Activated naive CD8-positive, alpha-beta T cell treated with anti-CD3 and anti-CD28 coated beads, Interleukin-2, amount 10 ng/mL, durations not matched to agents 7 days and 5 days (primary cell): ENCODE measurements around the gene RNF225. TPM values are rescaled to one million over a fixed set of nuclear protein-coding genes. Genes with fewer than 3 reads are reported as not detected.
A peak's percentile ranks its signal among the peaks of the same experiment; 100 is the strongest.

Source experiments
- ATAC-seq: fragments of 150-1000 bp; cut with Tn5 transposase; one replicate; pipeline ENCODE4 v1.10.0; 2021; ENCODE audit warnings: low read depth, moderate library complexity
- POLR2A ChIA-PET: fragments of 350-600 bp; sonication (Branson Sonifier 250); formaldehyde crosslinking; loops from one replicate; lab custom pipeline; 2021; ENCODE audit warnings: antibody characterized with exemption; lab: Charles Lee
- DNase-seq: peaks from one replicate; pipeline ENCODE4 v3.0.0; 2021
- H3K27ac Mint-ChIP-seq: one replicate; pipeline ENCODE4 v1.8.0; 2022; ENCODE audit warnings: mild to moderate bottlenecking, mixed read lengths
- H3K27me3 Mint-ChIP-seq: one replicate; pipeline ENCODE4 v1.8.0; 2022; ENCODE audit warnings: mild to moderate bottlenecking, moderate library complexity, mixed read lengths
- H3K36me3 Mint-ChIP-seq: one replicate; pipeline ENCODE4 v1.8.0; 2021; ENCODE audit warnings: mild to moderate bottlenecking, mixed read lengths
- H3K4me1 Mint-ChIP-seq: one replicate; pipeline ENCODE4 v1.8.0; 2021; ENCODE audit warnings: mixed read lengths
- H3K4me3 Mint-ChIP-seq: one replicate; pipeline ENCODE4 v1.8.0; 2022; ENCODE audit warnings: mild to moderate bottlenecking, moderate library complexity, mixed read lengths
- H3K9me3 Mint-ChIP-seq: one replicate; pipeline ENCODE4 v1.8.0; 2021; ENCODE audit warnings: mixed read lengths
- total RNA-seq, 2 experiments: library from RNA; stranded (reverse); gene quantifications; one replicate each; pipeline ENCODE4 v1.2.3, GENCODE V29; 2021

Gene RNF225
- total RNA-seq, 2 experiments from 2014 or later: 0.83 to 0.94 TPM

- no peak overlapping the region for H3K27ac Mint-ChIP-seq
- peaks cover 13% of the 10 kb centered on the region for H3K36me3 Mint-ChIP-seq
- DNase-seq: no peak
- peaks cover 14% of the 10 kb centered on the region for H3K4me1 Mint-ChIP-seq
- H3K27me3 Mint-ChIP-seq: no peaks in the 10 kb centered on the region
- no peaks in the 10 kb centered on the region for H3K9me3 Mint-ChIP-seq
- no peak for ATAC-seq
- H3K4me3 Mint-ChIP-seq: no peak overlapping the region
- POLR2A ChIA-PET: interaction anchor here (2.4 kb wide), 1 partner anchor 10 kb away, joined by 12 read pairs; no protein-coding TSS in a partner anchor
Observed at GRCh38 chr19:58354478-58355030, 40.9 kb upstream of the RNF225 start.

- Mint-ChIP-seq H3K4me1 (peaks cover 12% of the 10 kb centered on the region), H3K27ac (peak overlapping the region; percentile 65), H3K9me3 (no peaks in the 10 kb centered on the region), H3K4me3 (peak overlapping the region; percentile 22), H3K27me3 (no peaks in the 10 kb centered on the region), H3K36me3 (peaks cover 11% of the 10 kb centered on the region)
- DNase-seq (no peak), ATAC-seq (no peak)
- POLR2A ChIA-PET: interaction anchor here (0.5 to 2.4 kb wide), 5 partner anchors 8 to 50 kb away, joined by 3 to 29 read pairs (median 10); partner anchors contain the start of gene ZNF837
Observed at GRCh38 chr19:58355215-58355796, 40.1 kb upstream of the RNF225 start.

GRCh38 chr19:58355908-58356765, 39.3 kb upstream of the RNF225 start:
- POLR2A ChIA-PET: interaction anchor here (0.6 to 2.4 kb wide), 9 partner anchors 9 to 158 kb away, joined by 3 to 29 read pairs (median 4); partner anchors contain the start of genes ZNF446, ZNF837 and ZSCAN22
- H3K27ac Mint-ChIP-seq: peak overlapping the region; percentile 65
- H3K4me1 Mint-ChIP-seq: peaks cover 14% of the 10 kb centered on the region
- DNase-seq (peak; percentile 76), ATAC-seq (peak; percentile 72)
- H3K36me3 Mint-ChIP-seq: peaks cover 7% of the 10 kb centered on the region
- H3K27me3 Mint-ChIP-seq: no peaks in the 10 kb centered on the region
- peak overlapping the region; percentile 37 for H3K4me3 Mint-ChIP-seq
- H3K9me3 Mint-ChIP-seq: no peaks in the 10 kb centered on the region

DNA sequence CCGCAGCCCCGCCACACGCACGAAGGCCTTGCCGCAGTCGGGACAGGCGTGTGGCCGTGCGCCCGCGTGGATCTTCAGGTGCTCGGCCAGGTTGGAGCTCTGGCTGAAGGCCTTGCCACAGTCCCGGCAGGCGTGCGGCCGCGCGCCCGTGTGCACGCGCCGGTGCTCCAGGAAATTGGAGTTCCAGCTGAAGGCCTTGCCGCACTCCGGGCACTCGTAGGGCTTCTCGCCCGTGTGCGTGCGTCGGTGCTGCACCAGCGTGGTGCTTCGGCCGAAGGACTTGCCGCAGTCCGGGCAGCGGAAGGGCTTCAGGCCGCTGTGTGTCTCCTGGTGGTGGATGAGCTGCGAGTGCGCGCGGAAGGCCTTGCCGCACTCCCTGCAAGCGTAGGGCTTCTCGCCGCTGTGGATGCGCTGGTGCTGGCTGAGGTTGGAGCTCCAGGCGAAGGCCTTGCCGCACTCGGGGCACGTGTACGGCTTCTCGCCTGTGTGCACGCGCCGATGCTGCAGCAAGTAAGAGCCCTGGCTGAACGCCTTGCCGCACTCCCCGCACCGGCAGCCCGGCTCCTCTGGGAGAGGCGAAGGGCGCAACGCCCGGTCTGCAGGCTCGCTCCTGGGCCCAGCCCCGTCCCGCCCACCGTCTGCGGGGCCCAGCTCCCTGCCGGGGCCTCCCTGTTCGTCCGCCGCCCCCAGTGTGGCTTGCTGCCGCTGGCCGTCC, 38.5 kb upstream of the RNF225 start:
- POLR2A ChIA-PET: interaction anchor here (0.5 to 2.4 kb wide), 12 partner anchors 8 to 514 kb away, joined by 3 to 29 read pairs (median 4); partner anchors contain the start of genes ZBTB45, ZNF446, ZNF837 and ZSCAN22
- peaks cover 4% of the 10 kb centered on the region for H3K36me3 Mint-ChIP-seq
- no peaks in the 10 kb centered on the region for H3K27me3 Mint-ChIP-seq
- H3K9me3 Mint-ChIP-seq: no peaks in the 10 kb centered on the region
- ATAC-seq (no peak), DNase-seq (no peak)
- H3K4me3 Mint-ChIP-seq: peak overlapping the region; percentile 37
- H3K4me1 Mint-ChIP-seq: peaks cover 17% of the 10 kb centered on the region
- peak overlapping the region; percentile 65 for H3K27ac Mint-ChIP-seq

DNA sequence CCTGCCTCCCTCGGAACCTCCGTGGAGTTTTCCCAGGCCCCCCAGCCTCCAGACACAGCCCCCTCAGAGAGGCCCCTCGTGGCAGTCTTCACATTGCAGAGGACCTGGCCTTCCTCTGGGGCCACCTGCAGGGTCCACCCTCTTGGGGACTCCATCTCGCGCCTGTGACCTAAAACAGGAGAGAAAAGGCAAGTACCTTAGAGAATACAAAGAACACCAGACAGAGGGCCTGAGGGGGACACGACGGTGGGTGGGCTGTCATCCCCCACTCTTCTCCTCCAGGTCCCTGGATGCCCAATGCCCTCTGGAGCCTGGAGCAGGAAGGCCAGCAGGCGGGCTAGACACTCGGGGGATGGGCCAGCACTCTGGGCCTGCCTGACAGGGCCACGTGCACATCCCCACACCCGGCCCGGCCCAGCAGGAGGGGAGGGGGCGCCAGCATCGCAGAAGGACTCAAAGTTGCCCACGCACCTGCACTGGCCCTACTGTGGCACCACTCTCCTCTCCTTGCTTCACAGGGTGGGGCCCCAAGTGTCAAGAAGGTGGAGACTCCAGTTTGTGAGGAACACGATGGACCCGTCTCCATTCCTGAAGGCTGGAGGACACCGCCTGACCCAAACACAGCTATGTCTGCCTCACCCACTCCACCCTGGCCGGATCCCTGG, 37.8 kb upstream of the RNF225 start:
- H3K36me3 Mint-ChIP-seq: peaks cover 4% of the 10 kb centered on the region
- no peaks in the 10 kb centered on the region for H3K27me3 Mint-ChIP-seq
- H3K9me3 Mint-ChIP-seq: no peaks in the 10 kb centered on the region
- H3K27ac Mint-ChIP-seq: peak overlapping the region; percentile 16
- H3K4me1 Mint-ChIP-seq: peaks cover 20% of the 10 kb centered on the region
- ATAC-seq (no peak), DNase-seq (no peak)
- POLR2A ChIA-PET: interaction anchor here (0.5 to 1.9 kb wide), 7 partner anchors 10 to 514 kb away, joined by 3 to 29 read pairs (median 4); partner anchors contain the start of genes ZBTB45, ZNF446 and ZSCAN22
- H3K4me3 Mint-ChIP-seq: peak overlapping the region; percentile 35

DNA sequence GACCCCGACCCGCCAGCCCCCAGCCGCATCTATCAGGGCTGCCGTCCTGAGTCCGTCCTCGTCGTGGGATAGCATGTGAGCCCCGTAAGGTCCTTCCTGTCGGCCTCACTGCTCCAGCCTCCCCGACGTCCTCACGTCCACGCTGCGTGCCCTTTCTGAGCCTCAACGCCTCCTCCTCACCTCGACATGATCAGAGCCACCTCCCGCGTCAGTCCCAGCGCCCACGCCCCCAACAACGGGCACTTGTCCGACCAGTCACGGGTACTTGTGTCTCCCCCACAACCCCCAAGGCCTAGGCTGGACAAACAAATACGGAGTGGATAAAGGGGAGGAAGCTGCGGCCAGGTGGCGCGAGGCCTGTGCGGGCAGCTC, 33.6 kb upstream of the RNF225 start:
- Mint-ChIP-seq H3K27me3 (no peaks in the 10 kb centered on the region), H3K4me3 (peak overlapping the region; percentile 94), H3K36me3 (no peaks in the 10 kb centered on the region), H3K9me3 (no peaks in the 10 kb centered on the region), H3K4me1 (peaks cover 13% of the 10 kb centered on the region), H3K27ac (peak overlapping the region; percentile 94)
- DNase-seq (peak; percentile 69), ATAC-seq (peak; percentile 11)
- POLR2A ChIA-PET: interaction anchor here (0.8 to 5.0 kb wide), 16 partner anchors 10 to 200 kb away, joined by 3 to 50 read pairs (median 6); partner anchors contain the start of genes RPS5, ZBTB45, ZNF274 and ZNF324B

- H3K4me3 Mint-ChIP-seq: peak within 1 kb of the TSS; percentile 94
- H3K27me3 Mint-ChIP-seq: no peaks in the 10 kb centered on the region
- H3K27ac Mint-ChIP-seq: peak within 1 kb of the TSS; percentile 94
- H3K9me3 Mint-ChIP-seq: no peaks in the 10 kb centered on the region
- POLR2A ChIA-PET: interaction anchor here (0.6 to 5.0 kb wide), 23 partner anchors 10 to 200 kb away, joined by 3 to 50 read pairs (median 4); partner anchors contain the start of genes RPS5, ZBTB45, ZNF274 and ZNF324B
- no peaks in the 10 kb centered on the region for H3K36me3 Mint-ChIP-seq
- H3K4me1 Mint-ChIP-seq: peaks cover 13% of the 10 kb centered on the region
- peak; percentile 98 for DNase-seq
- peak; percentile 87 for ATAC-seq
Observed at GRCh38 chr19:58362272-58362994, 33.0 kb upstream of the RNF225 start, which contains the start of gene ZNF497. TSS of gene ZNF497 (minus strand) at chr19:58362751. CDS start at chr19:58357635, 5,116 bp downstream.

GRCh38 chr19:58364146-58364545, 31.3 kb upstream of the RNF225 start:
- no peak overlapping the region for H3K27ac Mint-ChIP-seq
- DNase-seq: no peak
- POLR2A ChIA-PET: interaction anchor here (0.9 to 5.0 kb wide), 5 partner anchors 8 to 181 kb away, joined by 3 to 50 read pairs (median 14); partner anchors contain the start of gene ZNF837
- no peaks in the 10 kb centered on the region for H3K27me3 Mint-ChIP-seq
- H3K4me1 Mint-ChIP-seq: peaks cover 11% of the 10 kb centered on the region
- no peaks in the 10 kb centered on the region for H3K36me3 Mint-ChIP-seq
- no peak overlapping the region for H3K4me3 Mint-ChIP-seq
- no peak for ATAC-seq
- H3K9me3 Mint-ChIP-seq: no peaks in the 10 kb centered on the region

GRCh38 chr19:58366585-58367430, 28.6 kb upstream of the RNF225 start:
- Mint-ChIP-seq H3K36me3 (no peaks in the 10 kb centered on the region), H3K9me3 (no peaks in the 10 kb centered on the region), H3K27me3 (no peaks in the 10 kb centered on the region), H3K4me3 (no peak overlapping the region), H3K27ac (no peak overlapping the region), H3K4me1 (peaks cover 7% of the 10 kb centered on the region)
- DNase-seq (no peak), ATAC-seq (no peak)
- POLR2A ChIA-PET: interaction anchor here (0.7 to 1.3 kb wide), 2 partner anchors 15 to 19 kb away, joined by 3 to 4 read pairs; partner anchors contain the start of gene ZNF837

DNA sequence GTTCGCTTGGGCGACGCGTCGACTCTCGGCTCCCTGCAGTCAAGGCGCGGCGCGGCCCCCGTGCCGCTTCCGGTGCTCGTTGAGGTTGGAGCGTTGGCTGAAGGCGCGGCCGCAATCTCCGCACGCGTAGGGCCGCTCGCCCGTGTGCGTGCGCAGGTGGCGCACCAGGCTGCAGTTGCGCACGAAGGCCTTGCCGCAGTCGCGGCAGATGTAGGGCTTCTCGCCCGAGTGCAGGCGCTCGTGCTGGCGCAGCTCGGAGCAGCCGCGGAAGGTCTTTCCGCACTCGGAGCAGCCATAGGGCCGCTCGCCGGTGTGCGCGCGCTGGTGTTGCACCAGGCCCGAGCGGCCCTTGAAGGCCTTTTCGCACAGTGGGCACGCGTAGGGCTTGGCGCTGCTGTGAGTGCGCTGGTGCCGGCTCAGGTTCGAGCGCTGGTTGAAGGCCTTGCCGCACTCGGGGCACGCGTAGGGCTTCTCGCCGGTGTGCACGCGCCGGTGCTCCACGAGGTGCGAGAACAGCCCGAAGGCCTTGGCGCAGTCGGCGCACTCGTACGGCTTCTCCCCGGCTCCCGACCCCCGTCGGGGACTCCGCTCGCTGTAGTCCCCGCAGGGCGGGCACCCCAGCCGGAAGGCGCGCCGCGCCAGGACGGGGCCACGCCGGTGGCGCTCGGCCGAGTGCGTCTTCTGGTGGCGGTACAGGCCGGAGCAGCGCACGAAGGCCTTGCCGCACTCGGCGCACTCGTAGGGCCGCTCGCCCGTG, 27.6 kb upstream of the RNF225 start:
- no peaks in the 10 kb centered on the region for H3K27me3 Mint-ChIP-seq
- DNase-seq (no peak), ATAC-seq (no peak)
- H3K4me1 Mint-ChIP-seq: peaks cover 2% of the 10 kb centered on the region
- no peak overlapping the region for H3K27ac Mint-ChIP-seq
- H3K4me3 Mint-ChIP-seq: no peak overlapping the region
- no peaks in the 10 kb centered on the region for H3K36me3 Mint-ChIP-seq
- POLR2A ChIA-PET: no interaction called here
- H3K9me3 Mint-ChIP-seq: no peaks in the 10 kb centered on the region
